ENCODE results near the gene LARGE1. TPM values are rescaled to one million over a fixed set of nuclear protein-coding genes. Genes with fewer than 3 reads are reported as not detected.

The LARGE1 gene
- total and polyA plus RNA-seq, 2 of the 8 experiments (the other 6 are each of a cell fraction or from before 2014, with no cell fraction given): 43.7 to 83.0 TPM

- Histone ChIP-seq H4K5ac (ENCODE audit: insufficient read length, low read depth, low read length) (no peak overlapping the region), H3K79me1 (ENCODE audit: low read depth, low read length) (peaks cover 2% of the 10 kb centered on the region; the same call in 1 of the 2 replicates), H2BK15ac (ENCODE audit: low read length) (no peak overlapping the region), H3K18ac (ENCODE audit: extremely low read depth, low read length) (no peak overlapping the region), H3K56ac (replicated peaks; ENCODE audit: insufficient read length, low read depth, low read length) (no peak overlapping the region), H2BK12ac (ENCODE audit: low read depth, low read length) (no peak overlapping the region), H2AFZ (ENCODE audit: low read length) (no peak overlapping the region), H4K8ac (ENCODE audit: extremely low read depth, insufficient read depth, low read length) (no peak overlapping the region), H3K4ac (replicated peaks; ENCODE audit: insufficient read length, low read depth, low read length) (no peak overlapping the region), H2BK120ac (replicated peaks; ENCODE audit: low read depth, low read length) (no peak overlapping the region), H3K9me3 (ENCODE audit: insufficient read depth in 2 of 2, low read depth in 1 of 2, low read length in 1 of 2) (no peaks in the 10 kb centered on the region), H3K36me3 (ENCODE audit: control insufficient read depth in 2 of 4, insufficient read depth in 4 of 4, low read length in 3 of 4) (no peaks in the 10 kb centered on the region; a peak in 1 of 8 replicates), H3K4me3 (ENCODE audit: extremely low read depth in 1 of 4, insufficient read depth in 2 of 4, low read depth in 3 of 4, low read length in 4 of 4) (no peak overlapping the region), H3K9ac (replicated peaks in 1 of 4; ENCODE audit: extremely low read depth in 1 of 4, low read depth in 3 of 4, low read length in 3 of 4) (no peak overlapping the region), H3K4me1 (replicated peaks in 1 of 4; ENCODE audit: control insufficient read depth in 3 of 4, insufficient read depth in 4 of 4, low read length in 3 of 4) (peaks cover 6 to 17% (median 11%) of the 10 kb centered on the region in 4 experiments), H3K79me2 (ENCODE audit: control insufficient read depth in 1 of 2, insufficient read depth in 2 of 2, low read length in 2 of 2) (peaks cover 0 to 9% of the 10 kb centered on the region in 2 experiments; a peak in 1 of 4 replicates), H4K91ac (replicated peaks; ENCODE audit: insufficient read length, low read length) (no peak overlapping the region), H2AK5ac (ENCODE audit: low read depth, low read length) (no peak overlapping the region), H2BK20ac (ENCODE audit: low read length) (no peak overlapping the region), H3K4me2 (ENCODE audit: insufficient read depth in 1 of 2, low read depth in 2 of 2, low read length in 2 of 2) (peak overlapping the region in 1 of 2 experiments; percentile 38; a peak in 1 of 4 replicates), H2BK5ac (ENCODE audit: low read depth, low read length) (no peak overlapping the region), H3K27ac (ENCODE audit: low read depth, low read length) (no peak overlapping the region), H3K23ac (ENCODE audit: insufficient read length) (no peak overlapping the region), H3K14ac (ENCODE audit: insufficient read length) (no peak overlapping the region), H4K20me1 (replicated peaks in 1 of 2; ENCODE audit: control insufficient read depth in 1 of 2, insufficient read depth in 2 of 2, low read length in 2 of 2) (peaks cover 1 to 4% of the 10 kb centered on the region in 2 experiments), H3K27me3 (replicated peaks in 1 of 4; ENCODE audit: control insufficient read depth in 3 of 4, extremely low read depth in 1 of 4, insufficient read depth in 3 of 4, low read length in 3 of 4) (no peaks in the 10 kb centered on the region), H3K23me2 (ENCODE audit: low read depth, low read length) (no peaks in the 10 kb centered on the region; the same call in 1 of the 2 replicates)
- TF ChIP-seq CHD2 (IDR thresholded peaks at IDR 0.05; ENCODE audit: low read length) (no peak), TCF12 (IDR thresholded peaks at IDR 0.05; ENCODE audit: low read depth, low read length) (no peak), EGR1 (IDR thresholded peaks at IDR 0.05; ENCODE audit: borderline replicate concordance, low read depth, low read length) (no peak), JUND (IDR thresholded peaks at IDR 0.05; ENCODE audit: low read length) (no peak), MAX (IDR thresholded peaks at IDR 0.05) (no peak), SP2 (IDR thresholded peaks at IDR 0.05; ENCODE audit: low read length) (no peak), SIX5 (IDR thresholded peaks at IDR 0.05; ENCODE audit: low read depth, low read length) (no peak)
- WGBS, 2 experiments (ENCODE audit: extremely low coverage in 1 of 2, insufficient coverage in 1 of 2, insufficient read length in 1 of 2, insufficient replicate concordance in 2 of 2, low coverage in 1 of 2, low lambda C conversion rate in 2 of 2, missing lambda C conversion rate in 1 of 2): 76% methylated on average over 4 of the region's 4 CpGs; no CpG with 5 or more reads in 1 of the 2 experiments
- ChIA-PET CTCF (ENCODE audit: partially characterized antibody) (interaction anchor here (0.6 to 1.9 kb wide), 5 partner anchors 9 to 269 kb away, joined by 3 to 9 read pairs (median 4); no protein-coding TSS in a partner anchor), POLR2A (ENCODE audit: partially characterized antibody) (no interaction called here)
- no peak for DNase-seq (ENCODE audit: low read depth in 1 of 2, low spot score in 2 of 2)
- no peak for FAIRE-seq
These were observed 351.3 kb downstream of the LARGE1 start for GRCh38 chr22:33569018-33569417.
